DMS153 (cell line): ENCODE measurements around the gene GGA1.

Experiments
- DNase-seq: peaks from one replicate; lab custom pipeline; 2025; lab: John Stamatoyannopoulos, UW

GGA1 gene

GRCh38 chr22:37674951-37675929, 66.6 kb downstream of the GGA1 start, which contains the start of gene LGALS1:
LGALS1 (plus strand) TSS chr22:37675636; CDS start chr22:37675703, 67 bp downstream.
- DNase-seq, result peak; percentile 66

DNA sequence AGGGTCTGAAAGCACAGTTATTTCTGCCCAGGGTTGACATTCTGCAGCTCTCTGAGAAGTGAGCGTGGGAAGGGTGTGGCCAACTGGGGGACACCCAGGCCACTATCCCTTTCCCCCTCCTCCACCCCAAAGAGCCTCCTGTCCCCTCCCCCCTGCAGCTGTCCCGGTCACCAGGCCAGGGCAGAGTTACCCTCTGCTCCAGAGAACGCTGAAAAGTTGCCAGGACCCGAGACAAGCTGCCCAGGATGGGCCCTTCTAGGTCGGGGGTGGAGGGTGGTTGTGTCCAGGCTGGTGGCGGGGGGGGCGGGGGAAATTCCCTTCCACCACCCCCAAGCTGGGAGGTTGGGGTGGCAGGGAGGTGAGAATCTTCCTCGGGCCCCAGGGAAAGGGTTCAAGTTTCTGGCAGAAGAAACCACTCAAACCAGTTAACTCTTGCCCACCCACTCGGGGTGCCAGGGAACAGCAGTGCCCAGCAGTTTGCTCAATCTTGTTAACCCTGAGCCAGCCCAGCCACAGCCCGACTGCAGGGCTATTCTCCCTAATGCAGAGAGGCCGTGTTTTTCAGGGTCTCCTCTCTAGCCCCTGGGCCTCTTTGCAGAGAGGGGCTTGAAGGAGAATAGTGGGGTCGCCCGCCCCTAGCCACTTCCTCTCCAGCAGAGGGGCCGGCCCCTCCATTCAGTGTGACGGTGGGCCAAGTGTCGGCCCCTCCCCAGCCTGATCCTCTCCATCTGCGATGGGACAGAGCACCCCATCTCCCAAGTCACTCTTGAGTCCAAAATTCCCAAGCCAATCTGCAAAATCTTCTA, 67.5 kb downstream of the GGA1 start:
- DNase-seq, result no peak

DNA sequence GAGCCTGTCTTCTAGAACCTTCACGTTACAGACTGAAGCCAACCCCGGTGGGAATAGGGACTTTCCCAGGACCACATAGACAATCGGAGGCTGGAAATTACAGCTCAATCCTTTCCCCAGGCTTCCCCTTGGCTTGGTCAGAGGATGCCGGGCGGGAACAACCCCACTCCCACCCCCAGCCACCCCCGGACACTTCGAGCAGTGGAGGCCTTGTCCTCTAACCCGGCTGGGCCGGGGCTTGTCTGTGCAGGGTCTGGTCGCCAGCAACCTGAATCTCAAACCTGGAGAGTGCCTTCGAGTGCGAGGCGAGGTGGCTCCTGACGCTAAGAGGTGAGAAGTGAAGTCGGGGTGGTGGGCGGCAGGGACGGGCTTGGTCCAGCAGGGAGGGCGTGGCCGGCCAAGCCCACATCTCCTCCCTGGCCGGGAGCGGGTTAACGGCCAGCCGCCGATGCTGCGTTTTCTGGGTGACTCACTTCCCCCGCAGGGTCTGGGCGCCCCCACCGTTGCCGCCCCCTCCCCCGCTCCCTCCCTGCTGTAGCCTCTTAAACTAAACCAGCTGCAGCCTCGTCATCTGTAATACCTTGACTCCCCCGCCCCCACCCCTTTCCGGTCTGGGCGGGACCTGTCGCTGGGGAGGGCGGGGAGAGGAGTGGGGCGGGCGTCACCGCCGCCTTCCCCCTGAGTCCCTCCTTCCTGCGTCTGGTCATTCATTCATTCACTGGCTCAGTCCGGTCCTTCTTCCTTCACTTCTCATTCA, 68.3 kb downstream of the GGA1 start:
- peak; percentile 63 for DNase-seq

- no peak for DNase-seq
Measured at GRCh38 chr22:37677493-37677974, 68.9 kb downstream of the GGA1 start.

DNA sequence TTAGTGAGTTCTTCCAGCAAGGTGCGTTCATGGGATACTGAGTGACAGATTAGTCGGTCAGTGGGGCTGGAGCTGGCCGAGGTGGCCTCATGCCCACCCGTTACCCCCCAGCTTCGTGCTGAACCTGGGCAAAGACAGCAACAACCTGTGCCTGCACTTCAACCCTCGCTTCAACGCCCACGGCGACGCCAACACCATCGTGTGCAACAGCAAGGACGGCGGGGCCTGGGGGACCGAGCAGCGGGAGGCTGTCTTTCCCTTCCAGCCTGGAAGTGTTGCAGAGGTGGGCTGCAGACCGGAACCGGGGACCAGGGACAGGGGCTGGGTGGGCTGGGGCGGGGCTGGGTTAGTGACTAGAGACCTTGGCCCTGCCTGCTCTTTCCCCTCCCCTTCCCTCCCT, 69.7 kb downstream of the GGA1 start:
- DNase-seq, result no peak

- DNase-seq, result no peak
Measured at GRCh38 chr22:37679670-37680069, 71.0 kb downstream of the GGA1 start.

DNA sequence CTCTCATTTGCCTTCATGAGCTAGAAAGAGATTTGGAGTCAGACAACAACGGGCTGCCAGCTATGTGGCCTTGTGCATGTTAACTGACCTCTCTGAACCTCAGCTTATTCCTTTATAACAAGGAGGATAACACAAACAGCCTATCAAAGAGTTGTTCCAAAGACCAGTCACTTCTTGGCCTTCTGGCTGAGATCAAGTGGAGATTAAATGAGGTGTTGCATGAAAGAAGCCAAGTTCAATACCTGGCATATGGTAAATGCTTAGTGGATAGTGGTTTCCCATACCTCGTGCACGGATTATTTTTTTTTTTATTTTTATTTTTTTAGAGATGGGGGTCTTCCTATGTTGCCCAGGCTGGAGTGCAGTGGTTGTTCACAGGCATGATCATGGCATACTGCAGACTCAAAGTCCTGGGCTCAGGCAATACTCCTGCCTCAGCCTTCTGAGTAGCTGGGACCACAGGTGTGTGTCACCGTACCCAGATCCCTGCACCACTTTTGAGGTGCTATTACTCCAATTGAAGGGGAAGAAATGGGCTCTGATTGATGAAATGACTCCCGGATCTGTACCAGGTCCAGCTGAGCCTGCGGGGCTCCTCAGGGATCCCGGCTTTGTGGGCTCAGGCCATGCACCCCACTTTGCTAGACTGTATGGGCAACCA, 71.7 kb downstream of the GGA1 start:
- DNase-seq, result no peak

GRCh38 chr22:37681001-37681424, 72.4 kb downstream of the GGA1 start:
- no peak for DNase-seq

DNA sequence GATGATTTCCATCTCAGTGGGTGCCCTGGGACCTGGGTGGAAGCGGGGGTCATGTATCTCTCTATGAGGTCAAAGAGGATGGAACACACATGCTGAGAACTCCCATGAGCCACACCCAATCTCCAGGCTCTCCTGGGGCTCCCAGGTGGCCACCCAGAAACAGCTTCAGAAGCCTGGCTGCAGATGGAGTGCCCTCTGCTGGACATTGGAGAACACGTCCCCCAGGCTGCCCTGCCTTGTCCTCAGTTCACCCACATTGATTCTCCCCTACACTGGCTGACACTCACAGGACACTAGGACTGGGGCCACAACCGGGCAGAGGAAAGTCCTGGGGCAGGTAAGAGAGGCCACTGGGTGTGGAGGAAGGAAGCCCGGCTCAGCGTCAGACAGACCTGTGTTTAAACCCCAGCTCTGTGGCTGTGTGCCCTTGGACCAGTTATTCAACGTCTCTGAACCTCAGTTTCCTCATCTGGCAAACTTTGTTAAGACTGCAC, 73.0 kb downstream of the GGA1 start:
- peak; percentile 74 for DNase-seq
